GM12873 (cell line): ENCODE results near the gene YKT6.

ENCODE experiments used
- TF ChIP-seq, protein P1 (sequence below): IDR thresholded peaks from 2 replicates; pipeline ENCODE4 v1.5.1; 2012; ENCODE audit warnings: low read depth, mild to moderate bottlenecking, moderate library complexity, low read length, control low read depth; ENCODE audit not compliant: insufficient read depth; ENCODE audit errors: missing control alignments

YKT6 gene

DNA sequence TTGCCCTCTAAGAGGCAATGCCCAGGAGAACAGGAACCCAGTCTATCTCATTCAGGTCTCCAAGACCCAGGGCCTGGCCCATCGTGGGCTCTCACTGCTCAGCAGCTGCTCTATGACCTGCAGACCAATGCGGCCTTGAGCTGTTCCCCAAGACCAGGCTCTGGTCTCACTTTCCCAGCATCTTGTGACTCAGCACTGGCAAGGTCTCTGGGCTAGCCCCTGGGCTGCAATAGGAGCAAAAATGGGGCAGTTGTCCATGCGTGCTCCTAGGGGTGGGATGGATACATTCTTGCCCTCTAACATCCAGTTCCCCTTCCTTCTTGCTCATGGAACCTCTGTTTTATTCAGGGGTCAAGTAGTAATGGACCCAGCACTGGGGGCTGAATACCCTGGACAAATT lies 25.0 kb upstream of the YKT6 start:
- TF ChIP-seq, protein P1, sequence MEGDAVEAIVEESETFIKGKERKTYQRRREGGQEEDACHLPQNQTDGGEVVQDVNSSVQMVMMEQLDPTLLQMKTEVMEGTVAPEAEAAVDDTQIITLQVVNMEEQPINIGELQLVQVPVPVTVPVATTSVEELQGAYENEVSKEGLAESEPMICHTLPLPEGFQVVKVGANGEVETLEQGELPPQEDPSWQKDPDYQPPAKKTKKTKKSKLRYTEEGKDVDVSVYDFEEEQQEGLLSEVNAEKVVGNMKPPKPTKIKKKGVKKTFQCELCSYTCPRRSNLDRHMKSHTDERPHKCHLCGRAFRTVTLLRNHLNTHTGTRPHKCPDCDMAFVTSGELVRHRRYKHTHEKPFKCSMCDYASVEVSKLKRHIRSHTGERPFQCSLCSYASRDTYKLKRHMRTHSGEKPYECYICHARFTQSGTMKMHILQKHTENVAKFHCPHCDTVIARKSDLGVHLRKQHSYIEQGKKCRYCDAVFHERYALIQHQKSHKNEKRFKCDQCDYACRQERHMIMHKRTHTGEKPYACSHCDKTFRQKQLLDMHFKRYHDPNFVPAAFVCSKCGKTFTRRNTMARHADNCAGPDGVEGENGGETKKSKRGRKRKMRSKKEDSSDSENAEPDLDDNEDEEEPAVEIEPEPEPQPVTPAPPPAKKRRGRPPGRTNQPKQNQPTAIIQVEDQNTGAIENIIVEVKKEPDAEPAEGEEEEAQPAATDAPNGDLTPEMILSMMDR = no peak

DNA sequence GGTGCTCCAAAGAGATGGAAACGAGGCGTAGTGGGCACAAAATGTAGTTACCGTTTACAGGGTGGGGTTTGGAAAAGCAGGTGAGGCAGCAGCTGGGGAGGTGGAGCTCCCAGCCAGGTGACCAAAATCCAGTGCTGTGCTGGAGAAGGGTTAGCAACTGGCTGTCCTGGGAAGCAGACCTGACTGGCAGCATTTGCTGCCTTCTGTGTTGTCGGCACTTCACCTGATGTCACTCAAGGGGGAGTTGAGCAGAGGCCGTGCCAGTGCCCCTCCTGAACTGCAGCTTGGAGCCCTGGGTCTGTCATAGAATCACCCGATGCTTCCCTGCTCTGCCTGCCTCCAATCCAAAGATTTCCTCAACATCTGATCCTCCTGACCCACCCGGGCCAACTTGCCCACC lies 24.3 kb upstream of the YKT6 start:
- TF ChIP-seq, protein P1 = no peak

DNA sequence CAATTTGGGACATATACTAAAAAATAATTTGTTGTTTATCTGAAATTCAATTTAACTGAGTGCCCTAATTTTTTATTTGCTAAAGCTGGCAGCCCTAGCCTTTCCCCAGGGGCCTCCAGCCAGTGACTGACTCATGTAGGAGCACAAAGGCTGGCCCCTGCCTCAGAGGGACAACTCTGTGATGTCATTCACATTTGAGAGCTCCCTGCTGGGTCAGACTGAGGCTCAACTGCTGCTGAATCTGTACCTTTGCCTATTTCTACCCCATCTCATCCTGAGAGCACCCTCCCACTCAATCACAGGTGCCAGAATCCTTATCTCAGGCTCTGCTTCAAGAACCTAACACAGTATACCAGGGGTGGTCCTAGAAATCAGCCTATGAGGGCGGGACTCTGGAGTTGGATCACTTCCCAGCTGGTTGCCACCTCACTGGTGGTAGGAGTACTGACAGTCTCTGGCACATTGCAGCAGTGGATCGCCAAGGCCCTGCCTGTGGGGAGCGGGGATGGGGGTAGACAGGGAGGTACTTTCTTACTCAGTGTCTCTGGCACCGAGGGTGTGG lies 23.1 kb upstream of the YKT6 start:
- TF ChIP-seq, protein P1 = no peak

DNA sequence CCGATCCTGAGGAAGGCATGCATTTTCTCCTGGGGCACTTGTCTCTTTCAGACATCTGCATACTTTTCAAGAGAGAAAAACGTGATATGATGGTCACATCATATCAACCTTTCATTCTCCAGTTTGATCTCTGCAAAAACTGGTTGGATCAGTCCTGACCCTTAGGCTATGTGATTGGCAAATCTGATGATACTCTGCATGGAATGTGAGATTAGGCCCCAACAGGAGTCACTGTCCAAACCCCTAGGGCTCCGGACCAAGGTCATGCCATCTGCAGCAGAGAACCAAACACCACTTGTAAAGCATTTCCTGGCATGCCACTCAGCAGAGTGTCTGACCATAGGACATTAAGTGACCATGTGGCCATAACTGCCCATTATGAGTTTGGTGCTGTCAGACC lies 20.1 kb upstream of the YKT6 start:
- TF ChIP-seq, protein P1 = no peak

DNA sequence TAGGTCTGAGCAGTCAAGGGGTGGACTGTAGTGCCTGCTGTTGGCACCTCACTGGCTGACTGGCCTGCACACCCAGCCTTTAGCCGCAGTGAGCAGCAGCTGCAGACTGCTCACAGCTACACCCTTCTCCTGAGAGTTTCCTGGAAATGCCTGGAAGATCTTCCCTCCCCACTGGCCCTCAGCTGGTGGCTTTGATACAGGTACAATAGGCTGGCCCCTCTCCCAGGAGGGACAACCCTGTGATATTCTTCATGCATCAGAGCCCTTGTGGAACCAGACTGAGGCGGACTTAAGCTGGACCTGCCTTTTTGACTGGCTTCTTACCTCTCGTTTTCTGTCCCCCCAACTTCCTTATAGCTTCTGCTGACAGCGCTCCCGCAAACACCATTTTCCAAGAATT lies 18.0 kb upstream of the YKT6 start:
- TF ChIP-seq, protein P1 = no peak

DNA sequence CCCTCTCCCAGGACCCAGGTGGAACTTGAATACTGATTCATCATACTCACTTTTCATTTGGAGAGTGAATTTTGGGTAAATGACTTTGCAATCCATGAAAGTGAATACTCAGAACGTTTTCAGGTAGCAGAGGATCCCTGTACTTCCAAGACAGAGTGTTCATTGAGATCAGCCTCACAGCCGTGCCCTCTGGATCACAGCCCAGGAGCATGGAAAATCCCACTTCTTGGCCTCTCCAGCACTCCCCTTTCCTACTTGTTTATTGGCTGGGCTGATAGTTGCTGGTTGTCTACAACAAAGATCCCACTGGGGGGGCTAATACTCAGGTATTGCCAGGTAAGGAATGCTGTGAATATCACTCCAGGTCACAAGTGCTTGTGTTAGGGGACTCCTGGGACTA lies 17.4 kb upstream of the YKT6 start:
- TF ChIP-seq, protein P1 = no peak

DNA sequence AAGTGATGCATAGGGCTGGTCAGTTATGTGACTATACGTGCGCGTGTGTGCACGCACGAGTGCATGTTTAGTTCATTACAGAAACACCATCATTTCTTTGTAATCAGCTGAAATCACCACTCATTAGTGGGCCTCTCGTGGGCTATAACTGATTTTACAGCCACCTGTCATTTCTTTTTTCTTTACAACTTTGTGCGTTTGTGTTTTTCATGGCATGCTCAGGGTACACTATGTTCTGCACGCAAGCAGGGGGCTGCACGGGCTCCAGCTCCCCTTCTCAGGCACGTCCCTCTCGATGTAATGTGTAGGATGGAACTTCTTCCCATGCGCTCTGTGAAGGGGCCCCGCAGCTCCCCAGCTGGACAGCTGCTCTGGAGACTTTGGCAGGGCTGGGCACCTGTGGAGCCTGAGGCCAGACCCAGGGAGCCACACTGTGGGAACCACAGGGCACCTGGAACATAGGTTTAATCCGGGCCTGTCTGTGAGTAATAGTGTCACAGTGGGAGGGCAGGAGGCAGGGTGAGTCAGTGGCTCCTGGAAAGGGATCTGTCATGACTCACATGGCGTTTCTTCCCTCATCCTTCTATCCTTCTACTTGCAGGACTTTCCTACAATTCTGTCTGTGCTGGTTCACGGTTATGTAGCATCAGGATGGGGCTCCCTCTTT lies 16.4 kb upstream of the YKT6 start:
- TF ChIP-seq, protein P1 = no peak
